ENCODE measurements around the gene ACADM.

DNA sequence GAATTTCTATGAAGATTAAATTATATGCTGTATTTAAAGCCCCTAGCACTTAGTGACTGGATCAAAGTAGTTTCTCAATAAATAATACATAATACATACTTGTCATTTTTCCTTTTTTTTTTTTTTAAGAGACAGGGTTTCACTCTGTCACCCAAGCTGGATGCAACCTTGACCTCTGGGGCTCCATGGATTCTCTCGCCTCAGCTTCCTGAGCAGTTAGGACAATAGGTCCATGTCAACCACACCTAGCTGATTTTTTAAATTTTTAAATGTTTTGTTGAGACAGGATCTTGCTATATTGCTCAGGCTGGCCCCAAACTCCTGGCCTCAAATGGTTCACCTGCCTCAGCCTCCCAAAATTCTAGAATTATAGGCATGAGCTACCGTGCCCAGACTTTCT lies 5.9 kb downstream of the ACADM start:
- TF ChIP-seq, protein P1, sequence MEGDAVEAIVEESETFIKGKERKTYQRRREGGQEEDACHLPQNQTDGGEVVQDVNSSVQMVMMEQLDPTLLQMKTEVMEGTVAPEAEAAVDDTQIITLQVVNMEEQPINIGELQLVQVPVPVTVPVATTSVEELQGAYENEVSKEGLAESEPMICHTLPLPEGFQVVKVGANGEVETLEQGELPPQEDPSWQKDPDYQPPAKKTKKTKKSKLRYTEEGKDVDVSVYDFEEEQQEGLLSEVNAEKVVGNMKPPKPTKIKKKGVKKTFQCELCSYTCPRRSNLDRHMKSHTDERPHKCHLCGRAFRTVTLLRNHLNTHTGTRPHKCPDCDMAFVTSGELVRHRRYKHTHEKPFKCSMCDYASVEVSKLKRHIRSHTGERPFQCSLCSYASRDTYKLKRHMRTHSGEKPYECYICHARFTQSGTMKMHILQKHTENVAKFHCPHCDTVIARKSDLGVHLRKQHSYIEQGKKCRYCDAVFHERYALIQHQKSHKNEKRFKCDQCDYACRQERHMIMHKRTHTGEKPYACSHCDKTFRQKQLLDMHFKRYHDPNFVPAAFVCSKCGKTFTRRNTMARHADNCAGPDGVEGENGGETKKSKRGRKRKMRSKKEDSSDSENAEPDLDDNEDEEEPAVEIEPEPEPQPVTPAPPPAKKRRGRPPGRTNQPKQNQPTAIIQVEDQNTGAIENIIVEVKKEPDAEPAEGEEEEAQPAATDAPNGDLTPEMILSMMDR (CRISPR knock-in tag; IDR thresholded peaks at IDR 0.05) = no peak
- TF ChIP-seq CBFB (CRISPR knock-in tag; IDR thresholded peaks at IDR 0.05) (no peak), FOXK1 (CRISPR knock-in tag; IDR thresholded peaks at IDR 0.05; ENCODE audit: borderline replicate concordance, low read depth) (no peak), RFXAP (CRISPR knock-in tag; IDR thresholded peaks at IDR 0.05; ENCODE audit: borderline replicate concordance) (no peak), NFATC3 (CRISPR knock-in tag; IDR thresholded peaks at IDR 0.05) (no peak), ARHGAP35 (CRISPR knock-in tag; IDR thresholded peaks at IDR 0.05; ENCODE audit: borderline replicate concordance) (no peak), CC2D1A (CRISPR knock-in tag; IDR thresholded peaks at IDR 0.05) (no peak), ZNF224 (CRISPR knock-in tag; IDR thresholded peaks at IDR 0.05) (no peak), MAFK (conservative IDR thresholded peaks at IDR 0.05 in 1 of 2, IDR thresholded peaks at IDR 0.05 in 1 of 2; ENCODE audit: low read length in 2 of 2) (no peak), ZKSCAN8 (CRISPR knock-in tag; IDR thresholded peaks at IDR 0.05; ENCODE audit: borderline replicate concordance) (no peak), POLR2A (IDR thresholded peaks at IDR 0.05; ENCODE audit: insufficient read depth in 1 of 2, low read depth in 2 of 2, low read length in 2 of 2) (no peak)
- TF ChIP-seq, protein P2, sequence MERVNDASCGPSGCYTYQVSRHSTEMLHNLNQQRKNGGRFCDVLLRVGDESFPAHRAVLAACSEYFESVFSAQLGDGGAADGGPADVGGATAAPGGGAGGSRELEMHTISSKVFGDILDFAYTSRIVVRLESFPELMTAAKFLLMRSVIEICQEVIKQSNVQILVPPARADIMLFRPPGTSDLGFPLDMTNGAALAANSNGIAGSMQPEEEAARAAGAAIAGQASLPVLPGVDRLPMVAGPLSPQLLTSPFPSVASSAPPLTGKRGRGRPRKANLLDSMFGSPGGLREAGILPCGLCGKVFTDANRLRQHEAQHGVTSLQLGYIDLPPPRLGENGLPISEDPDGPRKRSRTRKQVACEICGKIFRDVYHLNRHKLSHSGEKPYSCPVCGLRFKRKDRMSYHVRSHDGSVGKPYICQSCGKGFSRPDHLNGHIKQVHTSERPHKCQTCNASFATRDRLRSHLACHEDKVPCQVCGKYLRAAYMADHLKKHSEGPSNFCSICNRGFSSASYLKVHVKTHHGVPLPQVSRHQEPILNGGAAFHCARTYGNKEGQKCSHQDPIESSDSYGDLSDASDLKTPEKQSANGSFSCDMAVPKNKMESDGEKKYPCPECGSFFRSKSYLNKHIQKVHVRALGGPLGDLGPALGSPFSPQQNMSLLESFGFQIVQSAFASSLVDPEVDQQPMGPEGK (CRISPR knock-in tag; IDR thresholded peaks at IDR 0.05) = no peak
- TF ChIP-seq, protein P3, sequence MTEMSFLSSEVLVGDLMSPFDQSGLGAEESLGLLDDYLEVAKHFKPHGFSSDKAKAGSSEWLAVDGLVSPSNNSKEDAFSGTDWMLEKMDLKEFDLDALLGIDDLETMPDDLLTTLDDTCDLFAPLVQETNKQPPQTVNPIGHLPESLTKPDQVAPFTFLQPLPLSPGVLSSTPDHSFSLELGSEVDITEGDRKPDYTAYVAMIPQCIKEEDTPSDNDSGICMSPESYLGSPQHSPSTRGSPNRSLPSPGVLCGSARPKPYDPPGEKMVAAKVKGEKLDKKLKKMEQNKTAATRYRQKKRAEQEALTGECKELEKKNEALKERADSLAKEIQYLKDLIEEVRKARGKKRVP (CRISPR knock-in tag; IDR thresholded peaks at IDR 0.05) = no peak
